BE2C (cell line): Measurements from ENCODE around the gene HTRA1.

Experiments used
- DNase-seq: peaks from one replicate; pipeline ENCODE4 v3.0.0-alpha.2; 2020
- H3K27me3 ChIP-seq: fragments of 250-450 bp; sonication (Bioruptor Pico); 2 replicates; pipeline ENCODE4 v1.5.1; 2020; ENCODE audit warnings: mild to moderate bottlenecking
- H3K36me3 ChIP-seq: fragments of 250-450 bp; sonication (Bioruptor Pico); 2 replicates; pipeline ENCODE4 v1.5.1; 2020; ENCODE audit warnings: mild to moderate bottlenecking
- H3K4me1 ChIP-seq: fragments of 250-450 bp; sonication (Bioruptor Pico); 2 replicates; pipeline ENCODE4 v1.5.1; 2020
- H3K4me3 ChIP-seq: 2 replicates; pipeline ENCODE4 v1.5.1; 2011; ENCODE audit warnings: low read depth, low read length
- H3K9me3 ChIP-seq: fragments of 250-450 bp; sonication (Bioruptor Pico); 2 replicates; pipeline ENCODE4 v1.5.1; 2020
- CTCF ChIP-seq: IDR thresholded peaks from 2 replicates; pipeline ENCODE4 v1.5.1; 2012; ENCODE audit warnings: mild to moderate bottlenecking, low read depth, low read length

Gene HTRA1

GRCh38 chr10:122504610-122504950 is 43.2 kb downstream of the HTRA1 start:
- H3K27me3 ChIP-seq = no peaks in the 10 kb centered on the region
- no peaks in the 10 kb centered on the region for H3K9me3 ChIP-seq
- no peak for TF ChIP-seq CTCF
- no peaks in the 10 kb centered on the region for H3K36me3 ChIP-seq
- peak; percentile 30 for DNase-seq
- no peaks in the 10 kb centered on the region for H3K4me1 ChIP-seq
- H3K4me3 ChIP-seq = no peak overlapping the region

- Histone ChIP-seq H3K4me1 (no peaks in the 10 kb centered on the region), H3K9me3 (no peaks in the 10 kb centered on the region), H3K27me3 (no peaks in the 10 kb centered on the region), H3K36me3 (no peaks in the 10 kb centered on the region), H3K4me3 (no peak overlapping the region)
- no peak for TF ChIP-seq CTCF
- DNase-seq = no peak
Observed at GRCh38 chr10:122505011-122505410, 43.7 kb downstream of the HTRA1 start.

- TF ChIP-seq CTCF = no peak
Observed at GRCh38 chr10:122505885-122506645, 44.7 kb downstream of the HTRA1 start.

GRCh38 chr10:122507616-122508015 is 46.3 kb downstream of the HTRA1 start:
- H3K27me3 ChIP-seq = no peaks in the 10 kb centered on the region
- H3K9me3 ChIP-seq = no peaks in the 10 kb centered on the region
- no peaks in the 10 kb centered on the region for H3K4me1 ChIP-seq
- H3K4me3 ChIP-seq = no peak overlapping the region
- no peak for TF ChIP-seq CTCF
- no peaks in the 10 kb centered on the region for H3K36me3 ChIP-seq
- no peak for DNase-seq

More at GRCh38 chr10:122505885-122506645, 44.7 kb downstream of the HTRA1 start:
- no peak for DNase-seq
- Histone ChIP-seq H3K36me3 (no peaks in the 10 kb centered on the region), H3K4me1 (no peaks in the 10 kb centered on the region), H3K4me3 (no peak overlapping the region), H3K27me3 (no peaks in the 10 kb centered on the region), H3K9me3 (no peaks in the 10 kb centered on the region)

GRCh38 chr10:122508021-122508420 is 46.7 kb downstream of the HTRA1 start:
- no peaks in the 10 kb centered on the region for H3K27me3 ChIP-seq
- no peak for TF ChIP-seq CTCF
- no peaks in the 10 kb centered on the region for H3K9me3 ChIP-seq
- no peak for DNase-seq
- no peaks in the 10 kb centered on the region for H3K4me1 ChIP-seq
- no peaks in the 10 kb centered on the region for H3K36me3 ChIP-seq
- no peak overlapping the region for H3K4me3 ChIP-seq

- no peaks in the 10 kb centered on the region for H3K27me3 ChIP-seq
- DNase-seq = no peak
- H3K36me3 ChIP-seq = no peaks in the 10 kb centered on the region
- no peaks in the 10 kb centered on the region for H3K9me3 ChIP-seq
- TF ChIP-seq CTCF = no peak
- H3K4me3 ChIP-seq = no peak overlapping the region
- no peaks in the 10 kb centered on the region for H3K4me1 ChIP-seq
Observed at GRCh38 chr10:122509323-122509722, 48.0 kb downstream of the HTRA1 start.
